ENCODE results near the gene ARHGAP15.

ARHGAP15 gene

DNA sequence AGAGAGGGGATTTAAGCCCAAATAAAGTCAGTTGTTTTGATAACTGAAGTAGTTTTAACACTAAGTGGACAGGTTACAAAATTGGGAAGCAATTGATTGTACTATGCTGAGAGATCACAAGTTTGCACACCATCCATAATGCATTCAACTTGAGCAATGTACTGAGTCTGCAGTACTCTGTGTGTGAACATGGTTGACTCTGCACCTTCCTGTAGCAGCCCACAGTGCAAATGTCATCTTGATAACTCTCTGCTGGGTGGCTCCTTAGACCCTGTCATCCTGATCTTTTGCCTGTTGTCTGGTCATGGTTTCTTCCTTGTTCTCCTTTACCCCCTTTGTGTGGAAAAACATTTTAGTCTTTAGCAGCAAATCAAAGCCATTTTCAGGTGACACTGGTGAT lies 168.0 kb downstream of the ARHGAP15 start:
- H3K79me2 ChIP-seq (ENCODE audit: control insufficient read depth, low read length) = no peaks in the 10 kb centered on the region
- no peaks in the 10 kb centered on the region for H3K9me3 ChIP-seq (ENCODE audit: control insufficient read depth, insufficient read depth, low read length)

DNA sequence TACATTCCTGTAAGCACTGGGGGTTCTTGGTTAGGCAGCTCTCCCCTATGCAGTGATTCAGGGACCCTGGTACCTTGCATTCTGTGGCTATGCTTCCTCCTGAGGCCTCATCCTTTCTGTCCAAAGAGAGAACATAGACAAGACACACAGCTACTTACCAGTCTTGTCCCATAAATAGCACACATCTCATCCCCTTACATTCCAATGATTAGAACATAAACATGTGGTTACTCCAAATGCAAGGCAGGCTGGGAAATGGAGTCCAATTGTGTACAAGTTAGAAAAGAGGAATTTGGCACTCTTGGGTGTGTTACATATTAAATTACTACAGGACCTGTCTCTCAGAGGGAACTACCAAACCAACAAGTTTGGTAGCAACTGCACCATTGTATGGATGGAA lies 171.3 kb downstream of the ARHGAP15 start:
- H4K20me1 ChIP-seq (ENCODE audit: control insufficient read depth, insufficient read depth, low read depth, low read length) = no peaks in the 10 kb centered on the region
- no peaks in the 10 kb centered on the region for H3K4me1 ChIP-seq (ENCODE audit: control insufficient read depth, low read length)
- no peaks in the 10 kb centered on the region for H3K36me3 ChIP-seq (ENCODE audit: control insufficient read depth, low read length)
- H3K9me2 ChIP-seq (replicated peaks; ENCODE audit: control insufficient read depth, low read length) = no peaks in the 10 kb centered on the region
- TF ChIP-seq CTCF (IDR thresholded peaks at IDR 0.05; ENCODE audit: low read depth, low read length, poor library complexity, severe bottlenecking) (no peak), EZH2phosphoT487 (IDR thresholded peaks at IDR 0.05; ENCODE audit: borderline replicate concordance, low read length) (no peak)
- no peak overlapping the region for H3K4me2 ChIP-seq (ENCODE audit: low read length)
- no peaks in the 10 kb centered on the region for H3K79me2 ChIP-seq (ENCODE audit: control insufficient read depth, low read length)
- H3K27me3 ChIP-seq (ENCODE audit: control insufficient read depth, low read length) = no peaks in the 10 kb centered on the region
- H3K4me3 ChIP-seq (ENCODE audit: low read length) = no peak overlapping the region
- no peaks in the 10 kb centered on the region for H3K9me3 ChIP-seq (ENCODE audit: control insufficient read depth, insufficient read depth, low read length)
- H3F3A ChIP-seq (ENCODE audit: control insufficient read depth, insufficient read depth) = no peaks in the 10 kb centered on the region
- no peak overlapping the region for H3K27ac ChIP-seq (ENCODE audit: low read depth, low read length)

More for the DNA sequence above, 168.0 kb downstream of the ARHGAP15 start:
- Histone ChIP-seq H3F3A (ENCODE audit: control insufficient read depth, insufficient read depth) (no peaks in the 10 kb centered on the region), H3K27ac (ENCODE audit: low read depth, low read length) (no peak overlapping the region), H4K20me1 (ENCODE audit: control insufficient read depth, insufficient read depth, low read depth, low read length) (no peaks in the 10 kb centered on the region), H3K9me2 (replicated peaks; ENCODE audit: control insufficient read depth, low read length) (no peaks in the 10 kb centered on the region), H3K4me3 (ENCODE audit: low read length) (no peak overlapping the region), H3K36me3 (ENCODE audit: control insufficient read depth, low read length) (no peaks in the 10 kb centered on the region), H3K4me2 (ENCODE audit: low read length) (no peak overlapping the region), H3K4me1 (ENCODE audit: control insufficient read depth, low read length) (no peaks in the 10 kb centered on the region), H3K27me3 (ENCODE audit: control insufficient read depth, low read length) (no peaks in the 10 kb centered on the region)
- TF ChIP-seq EZH2phosphoT487 (IDR thresholded peaks at IDR 0.05; ENCODE audit: borderline replicate concordance, low read length) (no peak), CTCF (IDR thresholded peaks at IDR 0.05; ENCODE audit: low read depth, low read length, poor library complexity, severe bottlenecking) (no peak)

- no peak overlapping the region for H3K27ac ChIP-seq (ENCODE audit: low read depth, low read length)
- H3K36me3 ChIP-seq (ENCODE audit: control insufficient read depth, low read length) = no peaks in the 10 kb centered on the region
- TF ChIP-seq CTCF (IDR thresholded peaks at IDR 0.05; ENCODE audit: low read depth, low read length, poor library complexity, severe bottlenecking) (no peak), EZH2phosphoT487 (IDR thresholded peaks at IDR 0.05; ENCODE audit: borderline replicate concordance, low read length) (no peak)
Measured at GRCh38 chr2:143311426-143311825, 182.2 kb downstream of the ARHGAP15 start.

DNA sequence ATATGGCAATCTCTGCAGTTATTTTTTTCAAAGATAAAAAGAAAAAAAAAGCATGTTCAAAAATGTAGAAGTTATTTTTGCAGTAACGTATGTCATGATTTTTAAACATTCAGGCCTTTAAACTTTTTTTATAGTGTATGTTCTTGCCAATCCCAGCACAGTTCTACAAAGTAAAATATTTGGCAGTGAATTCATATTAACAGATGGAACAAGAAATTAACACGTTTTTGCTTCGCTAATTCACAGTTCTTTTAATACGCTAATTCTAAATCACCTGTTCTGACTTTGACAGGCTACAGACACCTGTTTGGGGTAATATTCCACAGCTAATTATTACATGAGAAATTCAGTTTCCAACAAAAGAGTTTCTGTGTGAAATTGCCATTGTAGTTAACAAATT lies 183.2 kb downstream of the ARHGAP15 start:
- Histone ChIP-seq H3K4me3 (ENCODE audit: low read length) (no peak overlapping the region), H3K27ac (ENCODE audit: low read depth, low read length) (no peak overlapping the region), H3K9me2 (replicated peaks; ENCODE audit: control insufficient read depth, low read length) (no peaks in the 10 kb centered on the region), H3F3A (ENCODE audit: control insufficient read depth, insufficient read depth) (no peaks in the 10 kb centered on the region), H3K9me3 (ENCODE audit: control insufficient read depth, insufficient read depth, low read length) (no peaks in the 10 kb centered on the region), H3K36me3 (ENCODE audit: control insufficient read depth, low read length) (no peaks in the 10 kb centered on the region), H3K4me2 (ENCODE audit: low read length) (no peak overlapping the region), H3K4me1 (ENCODE audit: control insufficient read depth, low read length) (no peaks in the 10 kb centered on the region), H4K20me1 (ENCODE audit: control insufficient read depth, insufficient read depth, low read depth, low read length) (no peaks in the 10 kb centered on the region), H3K27me3 (ENCODE audit: control insufficient read depth, low read length) (no peaks in the 10 kb centered on the region), H3K79me2 (ENCODE audit: control insufficient read depth, low read length) (no peaks in the 10 kb centered on the region)
- TF ChIP-seq EZH2phosphoT487 (IDR thresholded peaks at IDR 0.05; ENCODE audit: borderline replicate concordance, low read length) = no peak
- no peak for TF ChIP-seq CTCF (IDR thresholded peaks at IDR 0.05; ENCODE audit: low read depth, low read length, poor library complexity, severe bottlenecking)

More at GRCh38 chr2:143311426-143311825, 182.2 kb downstream of the ARHGAP15 start:
- H3K4me2 ChIP-seq (ENCODE audit: low read length) = no peak overlapping the region
- no peak overlapping the region for H3K4me3 ChIP-seq (ENCODE audit: low read length)
- no peaks in the 10 kb centered on the region for H3K9me3 ChIP-seq (ENCODE audit: control insufficient read depth, insufficient read depth, low read length)
- H3K9me2 ChIP-seq (replicated peaks; ENCODE audit: control insufficient read depth, low read length) = no peaks in the 10 kb centered on the region
- no peaks in the 10 kb centered on the region for H3K79me2 ChIP-seq (ENCODE audit: control insufficient read depth, low read length)
- H3F3A ChIP-seq (ENCODE audit: control insufficient read depth, insufficient read depth) = no peaks in the 10 kb centered on the region
- no peaks in the 10 kb centered on the region for H3K27me3 ChIP-seq (ENCODE audit: control insufficient read depth, low read length)
- no peaks in the 10 kb centered on the region for H4K20me1 ChIP-seq (ENCODE audit: control insufficient read depth, insufficient read depth, low read depth, low read length)
- H3K4me1 ChIP-seq (ENCODE audit: control insufficient read depth, low read length) = no peaks in the 10 kb centered on the region
